ENCODE data around the gene PIGL. TPM values are rescaled to one million over a fixed set of nuclear protein-coding genes. Genes with fewer than 3 reads are reported as not detected.

Gene PIGL
- total RNA-seq, 2 donors from 2014 or later = 22.5 to 74.0 TPM

- DNase-seq (ENCODE audit: low spot score) = peak; percentile 9
- Histone ChIP-seq H3K9me3 (no peaks in the 10 kb centered on the region), H3K4me3 (peak overlapping the region; percentile 62 to 63), H3K4me1 (replicated peaks) (no peaks in the 10 kb centered on the region), H3K27me3 (replicated peaks; ENCODE audit: insufficient read depth) (no peaks in the 10 kb centered on the region), H3K36me3 (no peaks in the 10 kb centered on the region), H3K27ac (peak overlapping the region in 1 of 2 donors; percentile 43)
- intact Hi-C loops (cut with DNase I) = no loop called here
- WGBS = under 1% methylated on average over 73 of the region's 75 CpGs
- TF ChIP-seq POLR2A (IDR thresholded peaks at IDR 0.05) (no peak), POLR2AphosphoS5 (IDR thresholded peaks at IDR 0.05) (no peak), CTCF (IDR thresholded peaks at IDR 0.05) (no peak)
These were observed 135.8 kb downstream of the PIGL start for GRCh38 chr17:16352667-16353316.

- H3K27ac ChIP-seq = peak within 1 kb of the TSS; percentile 43 to 45
- intact Hi-C loops (cut with DNase I) = no loop called here
- no peaks in the 10 kb centered on the region for H3K9me3 ChIP-seq
- H3K4me1 ChIP-seq (replicated peaks) = no peaks in the 10 kb centered on the region
- H3K36me3 ChIP-seq = no peaks in the 10 kb centered on the region
- no peaks in the 10 kb centered on the region for H3K27me3 ChIP-seq (replicated peaks; ENCODE audit: insufficient read depth)
- DNase-seq (ENCODE audit: low spot score) = peak; percentile 20
- TF ChIP-seq POLR2A (IDR thresholded peaks at IDR 0.05) (no peak), CTCF (IDR thresholded peaks at IDR 0.05) (peak in 2 of 4 experiments; percentile 5 to 36), POLR2AphosphoS5 (IDR thresholded peaks at IDR 0.05) (no peak)
- 23% methylated on average over 58 of the region's 83 CpGs for whole genome bisulfite sequencing
- H3K4me3 ChIP-seq = peak within 1 kb of the TSS; percentile 62 to 63
These were observed 136.5 kb downstream of the PIGL start, which contains the start of gene CENPV for GRCh38 chr17:16353317-16354174. TSS of gene CENPV (minus strand) at chr17:16353469. CDS start at chr17:16353436, 33 bp downstream.

GRCh38 chr17:16354585-16354984 lies 137.6 kb downstream of the PIGL start:
- intact Hi-C loops (cut with DNase I) = no loop called here
- H3K36me3 ChIP-seq = no peaks in the 10 kb centered on the region
- WGBS = 89% methylated on average over 14 of the region's 14 CpGs

DNA sequence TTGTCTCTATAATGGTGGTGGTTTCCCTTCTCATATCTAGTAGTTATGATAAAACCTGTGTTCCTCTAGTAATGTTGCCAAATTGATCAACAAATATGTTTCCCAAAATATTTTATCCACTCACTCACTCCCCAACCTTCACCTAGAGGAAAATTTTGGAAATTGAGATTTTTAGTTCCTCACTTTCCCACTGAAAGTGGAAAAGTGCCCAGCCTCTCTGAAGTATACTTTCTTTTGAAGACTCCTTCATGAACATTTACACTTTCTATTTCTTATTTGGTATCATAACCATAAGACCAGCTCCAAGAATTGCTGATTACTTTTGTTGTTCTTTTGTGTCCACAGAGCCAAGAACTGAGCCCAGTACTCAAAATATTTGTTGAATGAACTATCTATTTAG lies 141.4 kb downstream of the PIGL start:
- no peaks in the 10 kb centered on the region for H3K9me3 ChIP-seq
- TF ChIP-seq POLR2AphosphoS5 (IDR thresholded peaks at IDR 0.05) (no peak), POLR2A (IDR thresholded peaks at IDR 0.05) (no peak), CTCF (IDR thresholded peaks at IDR 0.05) (no peak)
- H3K27ac ChIP-seq = no peak overlapping the region
- no peak for DNase-seq (ENCODE audit: low spot score)
- no peaks in the 10 kb centered on the region for H3K27me3 ChIP-seq (replicated peaks; ENCODE audit: insufficient read depth)
- H3K4me1 ChIP-seq (replicated peaks) = no peaks in the 10 kb centered on the region
- no peak overlapping the region for H3K4me3 ChIP-seq
- intact Hi-C loops (cut with DNase I) = no loop called here
- no peaks in the 10 kb centered on the region for H3K36me3 ChIP-seq

More at GRCh38 chr17:16354585-16354984, 137.6 kb downstream of the PIGL start:
- Histone ChIP-seq H3K4me3 (no peak overlapping the region), H3K27ac (no peak overlapping the region), H3K27me3 (replicated peaks; ENCODE audit: insufficient read depth) (no peaks in the 10 kb centered on the region), H3K4me1 (replicated peaks) (no peaks in the 10 kb centered on the region), H3K9me3 (no peaks in the 10 kb centered on the region)
- no peak for DNase-seq (ENCODE audit: low spot score)
- TF ChIP-seq CTCF (IDR thresholded peaks at IDR 0.05) = no peak
- TF ChIP-seq POLR2AphosphoS5 (IDR thresholded peaks at IDR 0.05) = no peak
